ENCODE results near the gene FLNB.

DNA sequence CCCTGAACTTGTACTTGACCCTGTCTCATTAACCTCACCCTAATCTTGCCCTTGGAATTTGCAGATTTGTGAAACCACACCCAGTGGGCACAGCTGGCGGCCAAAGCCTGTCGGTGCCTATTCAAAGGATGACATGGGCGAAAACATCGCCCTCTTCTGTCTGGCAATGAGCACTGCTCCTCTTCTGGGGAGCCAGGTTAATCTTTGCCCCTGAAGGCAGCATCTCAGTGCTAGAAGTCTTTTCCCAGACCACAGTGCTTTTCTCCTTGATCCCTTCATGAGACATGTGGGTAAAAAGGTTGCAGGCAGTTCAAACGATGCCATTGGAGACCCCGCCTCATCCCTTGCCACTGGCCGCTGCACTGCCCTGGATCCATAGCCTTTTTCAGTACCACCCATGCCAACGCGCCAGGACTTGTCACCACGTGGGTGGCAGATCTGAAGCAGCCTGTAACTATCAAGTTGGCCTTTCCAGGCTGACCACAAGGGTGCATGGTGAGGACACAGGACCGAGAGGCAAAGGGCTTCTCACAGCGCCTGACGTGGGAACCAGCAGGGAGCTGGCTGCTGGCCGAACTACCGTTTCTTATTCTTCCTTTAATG is 209.1 kb downstream of the FLNB start:
- no peak for TF ChIP-seq POLR2A (IDR thresholded peaks at IDR 0.05; ENCODE audit: low read length)
- no peak for TF ChIP-seq GATA1 (IDR thresholded peaks at IDR 0.05; ENCODE audit: low read depth, low read length)
